Hepatocyte (in vitro differentiated cells): ENCODE measurements around the gene FOXO3. TPM values are rescaled to one million over a fixed set of nuclear protein-coding genes. Genes with fewer than 3 reads are reported as not detected.

Experiments
- DNase-seq: peaks from one replicate; pipeline ENCODE4 v3.0.0-alpha.2; 2016; ENCODE audit warnings: low spot score
- H2AFZ ChIP-seq: fragments of 200-600 bp; sonication (generic); 2 replicates; pipeline ENCODE4 v1.6.0; 2016; ENCODE audit warnings: antibody characterized with exemption, mild to moderate bottlenecking
- H3K27ac ChIP-seq: fragments of 200-600 bp; sonication (generic); 2 replicates; pipeline ENCODE4 v1.5.1; 2016; ENCODE audit warnings: mild to moderate bottlenecking
- H3K27me3 ChIP-seq: fragments of 200-600 bp; sonication (generic); 2 replicates; pipeline ENCODE4 v1.6.1; 2016
- H3K36me3 ChIP-seq: fragments of 200-600 bp; sonication (generic); replicated peaks from 2 replicates; pipeline ENCODE4 v1.5.1; 2016; ENCODE audit warnings: low read depth; ENCODE audit not compliant: insufficient read depth
- H3K4me1 ChIP-seq: fragments of 200-600 bp; sonication (generic); 2 replicates; pipeline ENCODE4 v1.5.1; 2016; ENCODE audit warnings: mild to moderate bottlenecking, moderate library complexity; ENCODE audit not compliant: insufficient read depth
- H3K4me2 ChIP-seq: fragments of 200-600 bp; sonication (generic); 2 replicates; pipeline ENCODE4 v1.6.0; 2016
- H3K4me3 ChIP-seq: fragments of 200-600 bp; sonication (generic); 2 replicates; pipeline ENCODE4 v1.5.1; 2016; ENCODE audit warnings: mild to moderate bottlenecking
- H3K79me2 ChIP-seq: fragments of 200-600 bp; sonication (generic); 2 replicates; pipeline ENCODE4 v1.6.0; 2017; ENCODE audit warnings: mild to moderate bottlenecking
- H3K9me2 ChIP-seq: fragments of 200-600 bp; sonication (generic); replicated peaks from 2 replicates; pipeline ENCODE4 v1.6.0; 2017; ENCODE audit warnings: mild to moderate bottlenecking; ENCODE audit not compliant: insufficient read depth
- H3K9me3 ChIP-seq: fragments of 200-600 bp; sonication (generic); 2 replicates; pipeline ENCODE4 v1.5.1; 2016; ENCODE audit warnings: low read depth, mild to moderate bottlenecking
- H4K20me1 ChIP-seq: fragments of 200-600 bp; sonication (generic); 2 replicates; pipeline ENCODE4 v1.6.0; 2016; ENCODE audit warnings: mild to moderate bottlenecking; ENCODE audit not compliant: insufficient read depth, poor library complexity, severe bottlenecking
- CTCF ChIP-seq: fragments of 200-600 bp; sonication (generic); IDR thresholded peaks from 2 replicates; pipeline ENCODE4 v1.5.1; 2016; ENCODE audit warnings: antibody characterized with exemption, mild to moderate bottlenecking; ENCODE audit not compliant: poor library complexity
- EZH2 ChIP-seq: fragments of 200-600 bp; sonication (generic); IDR thresholded peaks from 2 replicates; pipeline ENCODE4 v1.6.1; 2016; ENCODE audit warnings: antibody characterized with exemption, mild to moderate bottlenecking, borderline replicate concordance
- EZH2phosphoT487 ChIP-seq: fragments of 200-600 bp; sonication (generic); IDR thresholded peaks from one replicate; pipeline ENCODE4 v1.6.1; 2018; ENCODE audit warnings: antibody characterized with exemption, mild to moderate bottlenecking, low read depth, moderate library complexity; ENCODE audit not compliant: unreplicated experiment, severe bottlenecking
- WGBS: methylation state at CpG from one replicate; pipeline ENCODE4 v1.1.6; 2016; ENCODE audit warnings: low lambda C conversion rate; ENCODE audit errors: missing lambda C conversion rate; 5-methylcytosine and 5-hydroxymethylcytosine counted together
- polyA plus RNA-seq: library from polyadenylated mRNA; unstranded; fragments of >200 nt; fragmentation: Nextera tagmentation; extraction: Ambion mirVana; gene quantifications from 2 replicates; pipeline ENCODE4 v1.2.1, GENCODE V29; 2016
- total RNA-seq: library from RNA; depleted of rRNA; stranded (reverse); fragments of >200 nt; gene quantifications from 2 replicates; pipeline ENCODE4 v1.2.3, GENCODE V29; 2014

FOXO3 gene
- total and polyA plus RNA-seq, 2 experiments from 2014 or later: 44.6 to 54.9 TPM

- H3K27ac ChIP-seq: no peak overlapping the region
- H3K9me3 ChIP-seq: peaks cover 6% of the 10 kb centered on the region
- peaks cover 65% of the 10 kb centered on the region for H4K20me1 ChIP-seq
- H3K79me2 ChIP-seq: peaks cover 100% of the 10 kb centered on the region
- no peaks in the 10 kb centered on the region for H3K27me3 ChIP-seq
- TF ChIP-seq CTCF (no peak), EZH2 (no peak)
- DNase-seq: no peak
- H2AFZ ChIP-seq: no peak overlapping the region
- no peak overlapping the region for H3K4me3 ChIP-seq
- no peaks in the 10 kb centered on the region for H3K9me2 ChIP-seq
- H3K4me2 ChIP-seq: no peak overlapping the region
- no peaks in the 10 kb centered on the region for H3K36me3 ChIP-seq
- H3K4me1 ChIP-seq: peaks cover 27% of the 10 kb centered on the region
Observed at GRCh38 chr6:108612852-108613251, 52.1 kb downstream of the FOXO3 start.

GRCh38 chr6:108616544-108616943, 55.8 kb downstream of the FOXO3 start:
- WGBS: 93% methylated on average over 3 of the region's 3 CpGs
- H4K20me1 ChIP-seq: peaks cover 67% of the 10 kb centered on the region

DNA sequence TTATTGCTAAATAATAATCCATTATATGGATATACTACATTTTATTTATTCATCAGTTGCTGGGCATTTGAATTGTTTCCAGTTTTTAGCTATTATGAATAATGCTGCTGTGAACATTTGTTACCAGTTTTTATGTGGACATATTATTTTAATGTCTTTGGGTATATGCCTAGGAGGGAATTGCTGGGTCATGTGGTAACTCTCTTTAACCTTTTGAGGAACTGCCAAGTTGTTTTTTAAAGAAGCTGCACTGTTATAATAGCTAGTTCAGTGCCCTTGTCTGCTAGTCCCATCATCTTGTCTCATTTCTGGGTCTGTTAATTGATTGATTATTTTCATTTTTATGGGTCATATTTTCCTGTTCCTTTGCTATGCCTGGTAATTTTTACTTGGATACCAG, 56.3 kb downstream of the FOXO3 start:
- no peaks in the 10 kb centered on the region for H3K27me3 ChIP-seq
- H3K4me1 ChIP-seq: peaks cover 8% of the 10 kb centered on the region
- no peak for TF ChIP-seq CTCF
- TF ChIP-seq EZH2: no peak
- no peak for TF ChIP-seq EZH2phosphoT487
- H3K9me3 ChIP-seq: peaks cover 6% of the 10 kb centered on the region
- no peak overlapping the region for H3K4me3 ChIP-seq
- H3K4me2 ChIP-seq: no peak overlapping the region
- H2AFZ ChIP-seq: no peak overlapping the region
- H3K27ac ChIP-seq: no peak overlapping the region
- no peaks in the 10 kb centered on the region for H3K36me3 ChIP-seq
- peaks cover 68% of the 10 kb centered on the region for H4K20me1 ChIP-seq
- H3K79me2 ChIP-seq: peaks cover 100% of the 10 kb centered on the region
- no peak for DNase-seq
- H3K9me2 ChIP-seq: no peaks in the 10 kb centered on the region

More at GRCh38 chr6:108616544-108616943, 55.8 kb downstream of the FOXO3 start:
- no peak for TF ChIP-seq CTCF
- TF ChIP-seq EZH2phosphoT487: no peak
- no peak for TF ChIP-seq EZH2
- Histone ChIP-seq H3K36me3 (no peaks in the 10 kb centered on the region), H3K4me1 (peaks cover 7% of the 10 kb centered on the region), H3K27me3 (no peaks in the 10 kb centered on the region), H2AFZ (no peak overlapping the region), H3K4me2 (no peak overlapping the region), H3K27ac (no peak overlapping the region), H3K4me3 (no peak overlapping the region), H3K9me2 (no peaks in the 10 kb centered on the region), H3K9me3 (peaks cover 6% of the 10 kb centered on the region), H3K79me2 (peaks cover 100% of the 10 kb centered on the region)
- DNase-seq: no peak

DNA sequence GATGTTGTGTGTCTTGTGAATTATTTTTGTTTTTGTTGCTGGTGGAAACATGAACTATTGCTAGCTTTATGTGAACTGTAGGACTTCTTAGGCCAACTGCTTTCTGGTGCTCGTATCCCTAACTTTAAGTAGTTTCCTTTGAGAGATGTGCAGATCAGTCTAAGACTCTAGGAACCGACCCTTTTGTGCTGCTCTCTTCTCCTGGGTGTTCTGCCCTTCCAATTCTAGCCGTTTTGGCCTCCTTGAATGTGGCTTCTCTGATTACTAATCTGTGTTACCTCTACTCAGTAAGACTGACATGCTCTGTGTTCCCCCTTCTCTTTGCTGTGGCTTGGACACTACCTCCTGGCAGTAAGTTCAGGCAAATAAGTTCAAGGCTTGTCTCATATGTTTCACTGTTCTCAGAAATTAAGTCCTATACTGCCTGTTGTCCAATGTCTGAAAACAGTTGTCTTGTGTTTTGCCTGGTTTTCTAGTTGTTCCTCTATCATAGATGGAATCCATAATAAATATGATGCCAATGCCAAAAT, 58.0 kb downstream of the FOXO3 start:
- no peaks in the 10 kb centered on the region for H3K9me2 ChIP-seq
- H3K4me1 ChIP-seq: peaks cover 20% of the 10 kb centered on the region
- no peak overlapping the region for H3K4me3 ChIP-seq
- TF ChIP-seq EZH2 (no peak), EZH2phosphoT487 (no peak), CTCF (no peak)
- H3K36me3 ChIP-seq: no peaks in the 10 kb centered on the region
- DNase-seq: no peak
- peaks cover 99% of the 10 kb centered on the region for H3K79me2 ChIP-seq
- H3K4me2 ChIP-seq: no peak overlapping the region
- no peaks in the 10 kb centered on the region for H3K9me3 ChIP-seq
- H3K27me3 ChIP-seq: no peaks in the 10 kb centered on the region
- 87% methylated on average over 3 of the region's 3 CpGs for WGBS
- no peak overlapping the region for H3K27ac ChIP-seq
- H2AFZ ChIP-seq: no peak overlapping the region
- H4K20me1 ChIP-seq: peaks cover 76% of the 10 kb centered on the region
